GM21619 (cell line): ENCODE measurements around the gene AMBN.

Source experiments
- ATAC-seq: cut with Tn5 transposase; IDR thresholded peaks from one replicate; pipeline ENCODE4 v1.9.1; 2021; ENCODE audit not compliant: unreplicated experiment

AMBN gene

GRCh38 chr4:70591955-70592582 lies at the start of gene AMBN:
AMBN (plus strand) TSS chr4:70592256; CDS start chr4:70592359, 103 bp downstream.
- ATAC-seq: no peak

- peak; percentile 64 for ATAC-seq
Measured at GRCh38 chr4:70544279-70544868, 47.7 kb upstream of the AMBN start.

- ATAC-seq: no peak
Measured at GRCh38 chr4:70556856-70557255, 35.2 kb upstream of the AMBN start.

- no peak for ATAC-seq
Measured at GRCh38 chr4:70559211-70559830, 32.7 kb upstream of the AMBN start.

GRCh38 chr4:70559924-70560323 lies 32.1 kb upstream of the AMBN start:
- ATAC-seq: no peak

- ATAC-seq: no peak
Measured at GRCh38 chr4:70564033-70564432, 28.0 kb upstream of the AMBN start.

- no peak for ATAC-seq
Measured at GRCh38 chr4:70570796-70571195, 21.3 kb upstream of the AMBN start.

GRCh38 chr4:70571772-70572171 lies 20.3 kb upstream of the AMBN start:
- no peak for ATAC-seq

- ATAC-seq: no peak
Measured at GRCh38 chr4:70575964-70576363, 16.1 kb upstream of the AMBN start.

GRCh38 chr4:70577220-70577927 lies 14.7 kb upstream of the AMBN start:
- ATAC-seq: no peak

- ATAC-seq: no peak
Measured at GRCh38 chr4:70581980-70582379, 10.1 kb upstream of the AMBN start.

- no peak for ATAC-seq
Measured at GRCh38 chr4:70583952-70584834, 7.9 kb upstream of the AMBN start.

GRCh38 chr4:70586841-70587240 lies 5.2 kb upstream of the AMBN start:
- no peak for ATAC-seq

- peak; percentile 92 for ATAC-seq
Measured at GRCh38 chr4:70589785-70590184, 2.3 kb upstream of the AMBN start.

GRCh38 chr4:70594196-70594595 lies 2.1 kb downstream of the AMBN start:
- ATAC-seq: no peak

- ATAC-seq: no peak
Measured at GRCh38 chr4:70600305-70600704, 8.2 kb downstream of the AMBN start.

- ATAC-seq: no peak
Measured at GRCh38 chr4:70600977-70601376, 8.9 kb downstream of the AMBN start.

GRCh38 chr4:70601422-70602039 lies 9.5 kb downstream of the AMBN start:
- ATAC-seq: peak; percentile 98

GRCh38 chr4:70603856-70604255 lies 11.8 kb downstream of the AMBN start:
- no peak for ATAC-seq

GRCh38 chr4:70606459-70606858 lies 14.4 kb downstream of the AMBN start:
- ATAC-seq: no peak
